ENCODE measurements around the gene VEGFC.

Gene VEGFC

DNA sequence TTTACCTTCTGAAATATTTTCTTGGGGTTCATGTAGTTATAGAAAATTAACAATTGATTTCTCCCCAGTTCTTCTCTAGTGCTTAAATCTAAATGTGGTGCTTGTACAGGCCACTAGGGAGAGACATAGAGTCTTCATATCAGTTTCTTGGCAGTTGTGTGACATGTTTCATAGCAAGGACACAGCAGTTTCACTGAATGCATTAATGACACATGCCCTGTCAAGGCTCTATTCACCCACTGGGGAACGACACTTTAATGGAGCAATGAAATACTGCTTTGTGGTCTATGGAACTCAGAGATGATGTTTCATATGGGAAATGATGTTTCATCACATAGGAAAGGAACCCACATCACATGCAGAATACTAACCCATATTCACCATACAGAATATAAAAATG is 2.8 kb downstream of the VEGFC start:
- TF ChIP-seq POLR2A (IDR thresholded peaks at IDR 0.05; ENCODE audit: extremely low read depth, insufficient read length) = no peak
- TF ChIP-seq, protein P1, sequence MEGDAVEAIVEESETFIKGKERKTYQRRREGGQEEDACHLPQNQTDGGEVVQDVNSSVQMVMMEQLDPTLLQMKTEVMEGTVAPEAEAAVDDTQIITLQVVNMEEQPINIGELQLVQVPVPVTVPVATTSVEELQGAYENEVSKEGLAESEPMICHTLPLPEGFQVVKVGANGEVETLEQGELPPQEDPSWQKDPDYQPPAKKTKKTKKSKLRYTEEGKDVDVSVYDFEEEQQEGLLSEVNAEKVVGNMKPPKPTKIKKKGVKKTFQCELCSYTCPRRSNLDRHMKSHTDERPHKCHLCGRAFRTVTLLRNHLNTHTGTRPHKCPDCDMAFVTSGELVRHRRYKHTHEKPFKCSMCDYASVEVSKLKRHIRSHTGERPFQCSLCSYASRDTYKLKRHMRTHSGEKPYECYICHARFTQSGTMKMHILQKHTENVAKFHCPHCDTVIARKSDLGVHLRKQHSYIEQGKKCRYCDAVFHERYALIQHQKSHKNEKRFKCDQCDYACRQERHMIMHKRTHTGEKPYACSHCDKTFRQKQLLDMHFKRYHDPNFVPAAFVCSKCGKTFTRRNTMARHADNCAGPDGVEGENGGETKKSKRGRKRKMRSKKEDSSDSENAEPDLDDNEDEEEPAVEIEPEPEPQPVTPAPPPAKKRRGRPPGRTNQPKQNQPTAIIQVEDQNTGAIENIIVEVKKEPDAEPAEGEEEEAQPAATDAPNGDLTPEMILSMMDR (IDR thresholded peaks at IDR 0.05; ENCODE audit: low read depth, low read length) = peak; percentile 58
- peak; percentile 40 for DNase-seq (ENCODE audit: low read depth)
- no peak overlapping the region for H3K4me3 ChIP-seq (ENCODE audit: low read depth, low read length)

GRCh38 chr4:176788971-176789370 is 3.8 kb downstream of the VEGFC start:
- no peak overlapping the region for H3K4me3 ChIP-seq (ENCODE audit: low read depth, low read length)
- DNase-seq (ENCODE audit: low read depth) = no peak

DNA sequence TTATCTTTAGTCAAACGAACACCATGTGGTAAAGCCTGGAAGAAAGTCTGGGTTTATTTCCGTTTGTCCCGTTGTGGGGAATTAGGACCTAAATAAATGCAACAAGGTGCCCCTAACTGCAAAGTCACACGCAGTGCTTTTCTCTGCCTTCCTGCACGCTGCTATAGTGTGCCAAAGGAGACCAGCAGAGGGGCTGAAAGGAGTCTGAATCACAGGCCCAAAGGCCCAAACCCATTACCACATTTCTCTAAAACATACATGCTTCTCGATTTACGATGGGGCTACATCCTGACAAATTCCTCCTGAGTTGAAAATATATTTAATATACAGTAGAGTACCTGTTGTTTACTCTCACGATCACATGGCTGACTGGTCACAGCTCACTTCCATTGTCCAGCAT is 4.5 kb downstream of the VEGFC start:
- no peak for DNase-seq (ENCODE audit: low read depth)
- H3K4me3 ChIP-seq (ENCODE audit: low read depth, low read length) = no peak overlapping the region
- TF ChIP-seq, protein P2, sequence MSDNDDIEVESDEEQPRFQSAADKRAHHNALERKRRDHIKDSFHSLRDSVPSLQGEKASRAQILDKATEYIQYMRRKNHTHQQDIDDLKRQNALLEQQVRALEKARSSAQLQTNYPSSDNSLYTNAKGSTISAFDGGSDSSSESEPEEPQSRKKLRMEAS (IDR thresholded peaks at IDR 0.05; ENCODE audit: low read depth, low read length) = no peak
- TF ChIP-seq, protein P1 (IDR thresholded peaks at IDR 0.05; ENCODE audit: low read depth, low read length) = no peak
- TF ChIP-seq POLR2A (IDR thresholded peaks at IDR 0.05; ENCODE audit: extremely low read depth, insufficient read length) (no peak), MYC (IDR thresholded peaks at IDR 0.05; ENCODE audit: low read depth, low read length) (no peak)

More at GRCh38 chr4:176788971-176789370, 3.8 kb downstream of the VEGFC start:
- TF ChIP-seq, protein P2 (IDR thresholded peaks at IDR 0.05; ENCODE audit: low read depth, low read length) = no peak
- TF ChIP-seq MYC (IDR thresholded peaks at IDR 0.05; ENCODE audit: low read depth, low read length) (no peak), POLR2A (IDR thresholded peaks at IDR 0.05; ENCODE audit: extremely low read depth, insufficient read length) (no peak)

- no peak for DNase-seq (ENCODE audit: low read depth)
- H3K4me3 ChIP-seq (ENCODE audit: low read depth, low read length) = no peak overlapping the region
- TF ChIP-seq MYC (IDR thresholded peaks at IDR 0.05; ENCODE audit: low read depth, low read length) = no peak
- TF ChIP-seq, protein P1 (IDR thresholded peaks at IDR 0.05; ENCODE audit: low read depth, low read length) = no peak
- TF ChIP-seq, protein P2 (IDR thresholded peaks at IDR 0.05; ENCODE audit: low read depth, low read length) = no peak
- no peak for TF ChIP-seq POLR2A (IDR thresholded peaks at IDR 0.05; ENCODE audit: extremely low read depth, insufficient read length)
Measured at GRCh38 chr4:176784816-176785215, 7.9 kb downstream of the VEGFC start.

DNA sequence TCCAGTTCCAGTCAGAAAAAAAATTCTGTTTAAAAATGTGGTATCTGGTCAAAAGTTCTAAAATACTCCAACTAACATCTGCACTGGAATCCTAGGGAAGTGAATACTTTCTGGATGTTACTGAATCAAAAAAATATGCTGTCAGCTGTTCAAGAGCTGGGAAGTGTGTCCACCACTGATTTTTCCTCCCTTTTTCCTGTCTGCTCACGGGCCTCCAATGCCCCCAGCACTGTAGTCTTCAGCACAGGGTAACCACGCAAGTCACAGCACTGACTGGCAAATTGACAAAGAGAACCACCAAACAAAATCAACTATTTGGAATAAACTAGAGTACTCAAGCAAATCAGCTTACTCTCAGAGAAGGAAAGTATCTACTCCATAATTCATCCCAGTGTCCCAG is 9.9 kb downstream of the VEGFC start:
- DNase-seq (ENCODE audit: low read depth) = no peak
- TF ChIP-seq POLR2A (IDR thresholded peaks at IDR 0.05; ENCODE audit: extremely low read depth, insufficient read length) (no peak), MYC (IDR thresholded peaks at IDR 0.05; ENCODE audit: low read depth, low read length) (no peak)
- TF ChIP-seq, protein P1 (IDR thresholded peaks at IDR 0.05; ENCODE audit: low read depth, low read length) = no peak
- TF ChIP-seq, protein P2 (IDR thresholded peaks at IDR 0.05; ENCODE audit: low read depth, low read length) = no peak
- H3K4me3 ChIP-seq (ENCODE audit: low read depth, low read length) = no peak overlapping the region

DNA sequence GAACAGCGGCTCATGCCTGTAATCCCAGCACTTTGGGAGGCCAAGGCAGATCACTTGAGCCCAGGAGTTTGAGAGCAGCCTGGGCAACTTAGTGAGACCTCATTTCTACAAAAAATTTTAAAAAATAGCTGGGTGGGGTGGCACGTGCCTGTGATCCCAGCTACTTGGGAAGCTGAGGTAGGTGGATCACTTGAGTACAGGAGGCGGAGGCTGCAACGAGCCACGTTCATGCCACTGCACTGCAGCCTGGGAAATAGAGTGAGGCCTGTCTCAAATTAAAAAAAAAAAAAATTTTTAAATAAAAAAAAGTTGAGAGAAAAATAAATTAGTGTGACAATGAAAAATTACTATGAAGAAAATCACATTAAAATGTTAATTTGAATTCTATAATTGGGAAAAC is 10.5 kb downstream of the VEGFC start:
- TF ChIP-seq MYC (IDR thresholded peaks at IDR 0.05; ENCODE audit: low read depth, low read length) (no peak), POLR2A (IDR thresholded peaks at IDR 0.05; ENCODE audit: extremely low read depth, insufficient read length) (no peak)
- TF ChIP-seq, protein P1 (IDR thresholded peaks at IDR 0.05; ENCODE audit: low read depth, low read length) = no peak
- TF ChIP-seq, protein P2 (IDR thresholded peaks at IDR 0.05; ENCODE audit: low read depth, low read length) = no peak
- DNase-seq (ENCODE audit: low read depth) = no peak
- no peak overlapping the region for H3K4me3 ChIP-seq (ENCODE audit: low read depth, low read length)

Data from NB4 (cell line).